Natural killer cell treated with Interleukin-12 subunit alpha and Interleukin-12 subunit beta and Interleukin-15 and Interleukin-18, amount 100 ng/mL, for 72 hours (primary cell): ENCODE measurements around the gene N4BP2L1. TPM values are rescaled to one million over a fixed set of nuclear protein-coding genes. Genes with fewer than 3 reads are reported as not detected.
"Not testable (repeated sequence)": the region's sequence is repeated elsewhere in the genome, so short reads cannot be mapped to it uniquely, and the experiment has no call there.

Experiments used
- ATAC-seq, 2 donors: fragments of 150-1000 bp; cut with Tn5 transposase in 1 of 2; sonication (Bioruptor Pico), chemical (Tn5 transposase) in 1 of 2; 2 replicates each; pipeline ENCODE4 v1.10.0; 2021
- DNase-seq: peaks from one replicate; pipeline ENCODE4 v3.0.0; 2022; ENCODE audit warnings: low spot score
- H3K27ac Mint-ChIP-seq, 2 donors: 1 replicate in 1 of 2; 2 replicates in 1 of 2; pipeline ENCODE4 v1.8.0; 2022; ENCODE audit warnings: mixed read lengths in 2 of 2, mild to moderate bottlenecking in 1 of 2, moderate library complexity in 1 of 2
- H3K27me3 Mint-ChIP-seq, 2 donors: 1 replicate in 1 of 2; 2 replicates in 1 of 2; pipeline ENCODE4 v1.8.0; 2022; ENCODE audit warnings: mixed read lengths in 2 of 2
- H3K36me3 Mint-ChIP-seq: one replicate; pipeline ENCODE4 v1.8.0; 2022; ENCODE audit warnings: mixed read lengths
- H3K4me1 Mint-ChIP-seq, 2 donors: 1 replicate in 1 of 2; 2 replicates in 1 of 2; pipeline ENCODE4 v1.8.0; 2022; ENCODE audit warnings: low read depth in 2 of 2, mixed read lengths in 2 of 2, mild to moderate bottlenecking in 1 of 2
- H3K4me3 Mint-ChIP-seq: one replicate; pipeline ENCODE4 v1.8.0; 2022; ENCODE audit warnings: mixed read lengths
- H3K9me3 Mint-ChIP-seq: 2 replicates; pipeline ENCODE4 v1.8.0; 2022; ENCODE audit warnings: mixed read lengths
- total RNA-seq, 2 donors: library from RNA; stranded (reverse); gene quantifications; one replicate each; pipeline ENCODE4 v1.2.3, GENCODE V29; 2022

N4BP2L1 gene
- total RNA-seq, 2 donors from 2014 or later, result 14.6 to 23.9 TPM

DNA sequence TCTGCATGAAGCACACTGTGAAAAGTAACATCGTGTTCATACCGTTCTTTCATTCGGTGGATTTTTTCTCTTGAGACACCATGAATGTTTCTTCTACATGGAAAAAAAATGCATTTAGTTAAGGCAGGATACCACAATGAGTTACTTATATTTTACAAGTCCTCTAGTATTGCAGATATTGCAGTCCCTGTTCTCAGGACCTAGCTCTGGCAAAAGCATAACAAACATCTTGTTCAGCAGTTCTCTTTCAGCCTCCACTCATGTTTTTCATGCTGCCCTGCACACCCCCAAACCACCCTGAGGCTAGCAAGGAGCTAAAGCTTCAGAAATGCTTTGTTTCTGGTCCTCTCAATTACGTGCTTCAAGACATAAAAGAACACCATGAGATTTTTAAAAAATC is 24.8 kb downstream of the N4BP2L1 start:
- Mint-ChIP-seq H3K27ac (no peak overlapping the region), H3K9me3 (no peaks in the 10 kb centered on the region)

DNA sequence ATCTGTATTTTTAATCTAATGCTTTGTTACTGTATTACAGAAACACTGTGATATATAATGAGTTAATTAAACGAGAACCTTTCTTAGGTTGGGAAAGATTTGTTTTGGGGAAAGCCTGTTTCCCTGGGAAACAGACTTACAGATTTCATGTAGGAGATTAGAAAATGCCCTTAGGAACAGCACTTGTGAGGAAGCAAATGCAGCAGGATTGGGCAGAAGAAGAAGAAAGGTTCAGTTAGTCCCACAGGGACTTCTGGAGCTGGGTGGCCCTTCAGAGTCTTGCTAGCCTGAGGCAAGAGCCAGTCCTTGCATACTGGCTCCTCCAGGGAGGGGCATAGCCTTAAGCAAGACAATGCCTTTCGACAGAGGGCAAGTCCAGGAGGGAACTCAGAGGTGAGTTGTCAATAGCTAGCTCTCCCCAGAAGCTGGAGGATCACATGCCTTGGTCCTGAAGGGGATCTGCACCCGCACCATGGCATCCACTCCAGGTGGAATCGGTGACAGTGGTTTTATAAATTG is 36.8 kb downstream of the N4BP2L1 start:
- H3K4me3 Mint-ChIP-seq, result no peak overlapping the region

More for the DNA sequence above, 24.8 kb downstream of the N4BP2L1 start:
- Mint-ChIP-seq H3K36me3 (peaks cover 26% of the 10 kb centered on the region), H3K4me3 (no peak overlapping the region), H3K27me3 (no peaks in the 10 kb centered on the region), H3K4me1 (peaks cover 1 to 7% of the 10 kb centered on the region in 2 donors)
- DNase-seq (no peak), ATAC-seq (no peak)

DNA sequence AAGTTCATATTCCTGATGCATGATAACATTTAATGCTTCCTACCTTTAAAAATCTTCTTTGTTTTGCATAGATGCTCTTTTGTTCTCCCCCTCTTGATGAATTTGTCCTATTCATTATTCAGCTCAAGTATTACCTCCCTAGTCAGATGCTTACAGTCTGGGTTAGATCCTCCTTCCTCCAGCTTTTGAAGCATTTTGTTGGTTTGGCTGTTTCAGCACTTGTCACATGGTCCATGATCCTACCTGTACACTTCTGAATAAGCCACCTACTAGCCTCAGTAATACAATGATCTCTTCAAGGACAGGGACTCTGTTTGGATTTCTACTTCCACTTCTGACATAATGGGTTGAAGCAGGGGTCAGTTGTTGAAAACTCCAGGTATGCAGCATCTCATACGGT is 37.4 kb downstream of the N4BP2L1 start:
- DNase-seq (no peak), ATAC-seq (no peak)
- no peaks in the 10 kb centered on the region for H3K36me3 Mint-ChIP-seq
- peak overlapping the region; percentile 59 to 61 for H3K27ac Mint-ChIP-seq
- peaks cover 16 to 31% of the 10 kb centered on the region in 2 donors for H3K4me1 Mint-ChIP-seq
- H3K4me3 Mint-ChIP-seq, result peak overlapping the region; percentile 52
- H3K9me3 Mint-ChIP-seq, result no peaks in the 10 kb centered on the region
- H3K27me3 Mint-ChIP-seq, result no peaks in the 10 kb centered on the region

More for the DNA sequence above, 36.8 kb downstream of the N4BP2L1 start:
- Mint-ChIP-seq H3K27ac (peak overlapping the region; percentile 59 to 61), H3K4me1 (peaks cover 16 to 31% of the 10 kb centered on the region in 2 donors), H3K27me3 (no peaks in the 10 kb centered on the region), H3K36me3 (no peaks in the 10 kb centered on the region), H3K9me3 (no peaks in the 10 kb centered on the region)
- no peak for ATAC-seq
- no peak for DNase-seq

DNA sequence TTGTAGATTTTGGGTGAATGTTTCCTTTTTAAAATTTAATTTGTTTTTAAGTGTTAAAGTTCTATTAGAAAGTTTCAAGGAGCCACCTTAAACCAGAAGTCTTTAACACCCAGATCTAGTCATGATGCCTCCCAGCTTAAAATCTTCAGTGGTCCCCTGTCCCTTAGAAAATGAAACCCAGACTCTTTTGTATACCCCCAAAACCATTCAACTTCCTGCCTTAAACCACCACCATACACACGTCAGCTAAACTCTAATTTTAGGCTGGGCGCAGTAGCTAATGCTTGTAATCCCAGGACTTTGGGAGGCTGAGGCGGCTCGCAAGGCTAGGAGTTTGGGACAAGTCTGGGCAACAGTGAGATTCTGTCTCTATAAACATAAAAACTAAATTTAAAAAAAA is 37.9 kb downstream of the N4BP2L1 start:
- DNase-seq (no peak), ATAC-seq (peak in 1 of 2 donors; percentile 90)
- Mint-ChIP-seq H3K4me3 (peak overlapping the region; percentile 52), H3K9me3 (no peaks in the 10 kb centered on the region), H3K4me1 (peaks cover 16 to 31% of the 10 kb centered on the region in 2 donors), H3K27ac (peak overlapping the region; percentile 59 to 61), H3K36me3 (no peaks in the 10 kb centered on the region), H3K27me3 (no peaks in the 10 kb centered on the region)

DNA sequence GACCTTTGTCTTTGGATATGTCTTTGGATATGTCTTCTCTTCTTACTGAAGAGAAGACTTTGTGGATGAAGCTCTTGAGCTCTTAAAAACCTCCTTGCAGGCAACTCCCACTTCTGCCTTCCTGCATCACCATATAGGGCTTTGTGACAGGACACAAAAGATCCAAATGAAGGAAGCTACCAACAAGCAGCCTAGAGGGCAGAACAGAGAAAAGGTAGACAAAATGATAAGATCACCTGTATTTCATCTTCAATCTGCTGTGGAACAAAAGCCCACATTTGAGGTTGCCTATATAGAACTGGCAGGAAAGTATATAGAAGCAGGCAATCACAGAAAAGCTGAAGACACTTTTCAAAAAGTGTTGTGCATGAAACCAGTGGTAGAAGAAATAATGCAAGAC is 42.5 kb downstream of the N4BP2L1 start:
- DNase-seq (no peak), ATAC-seq (no peak)
- H3K4me1 Mint-ChIP-seq, result peaks cover 8 to 18% of the 10 kb centered on the region in 2 donors
- no peaks in the 10 kb centered on the region for H3K36me3 Mint-ChIP-seq
- H3K4me3 Mint-ChIP-seq, result no peak overlapping the region
- no peak overlapping the region for H3K27ac Mint-ChIP-seq
- H3K9me3 Mint-ChIP-seq, result no peaks in the 10 kb centered on the region
- H3K27me3 Mint-ChIP-seq, result no peaks in the 10 kb centered on the region

DNA sequence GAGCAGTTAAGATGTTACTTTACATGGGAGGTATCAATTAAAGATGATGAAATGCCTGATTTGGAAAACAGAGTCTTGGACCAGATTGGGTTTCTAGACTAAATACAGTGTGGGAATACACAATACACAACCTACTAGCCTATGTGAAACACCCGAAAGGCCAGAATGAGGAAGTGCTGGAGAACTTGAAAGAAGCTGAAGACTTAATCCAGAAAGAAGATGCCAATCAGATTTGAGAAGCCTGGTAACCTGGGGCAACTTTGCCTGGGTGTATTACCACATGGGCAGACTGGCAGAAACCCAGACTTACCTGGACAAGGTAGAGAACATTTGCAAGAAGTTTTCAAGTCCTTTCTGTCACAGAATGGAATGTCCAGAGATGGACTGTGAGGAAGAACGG is 43.2 kb downstream of the N4BP2L1 start:
- Mint-ChIP-seq H3K36me3 (no peaks in the 10 kb centered on the region), H3K27ac (no peak overlapping the region)
- ATAC-seq, result no peak

DNA sequence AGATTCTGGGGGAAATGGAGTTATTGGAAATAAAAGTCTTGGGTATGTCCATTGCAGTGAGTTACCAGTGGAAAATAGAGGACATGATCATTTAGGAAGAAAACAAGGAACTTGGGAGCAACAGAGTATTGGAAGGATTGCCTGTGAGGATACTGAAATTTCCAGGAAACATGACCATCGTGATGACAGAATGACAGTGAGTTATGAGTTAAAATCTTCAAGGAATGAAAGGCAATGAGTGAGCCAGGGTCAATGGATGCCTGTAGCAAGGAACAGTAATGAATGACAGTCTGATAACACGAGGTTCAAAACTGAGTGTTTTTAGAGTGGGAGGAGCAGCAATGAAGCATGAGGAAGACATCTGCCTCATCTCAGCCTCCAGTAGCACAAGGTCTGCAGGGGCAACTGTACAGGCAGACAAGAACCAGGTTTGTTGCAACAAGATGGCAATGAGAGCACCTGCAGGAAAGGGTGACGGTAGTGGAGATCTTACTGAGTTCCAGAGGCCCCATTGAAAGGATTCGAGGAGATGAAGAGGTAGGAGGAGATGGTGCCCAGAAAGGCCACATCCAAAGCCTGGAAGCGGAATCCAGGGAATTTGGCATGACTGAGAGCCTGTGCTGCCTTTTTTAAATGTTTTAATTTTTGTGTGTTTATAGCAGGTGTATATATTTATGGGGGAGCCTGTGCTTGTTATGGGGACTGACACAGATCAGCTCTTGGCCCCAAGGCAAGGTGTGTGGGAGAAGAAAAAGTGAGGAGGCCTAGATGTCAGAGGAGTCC is 43.9 kb downstream of the N4BP2L1 start:
- Mint-ChIP-seq H3K27me3 (no peaks in the 10 kb centered on the region), H3K36me3 (no peaks in the 10 kb centered on the region), H3K27ac (no peak overlapping the region), H3K4me3 (no peak overlapping the region), H3K4me1 (peaks cover 3 to 4% of the 10 kb centered on the region in 2 donors), H3K9me3 (no peaks in the 10 kb centered on the region)
- DNase-seq (no peak), ATAC-seq (no peak)

More for the DNA sequence above, 43.2 kb downstream of the N4BP2L1 start:
- DNase-seq, result no peak
- H3K4me3 Mint-ChIP-seq, result no peak overlapping the region
- H3K9me3 Mint-ChIP-seq, result no peaks in the 10 kb centered on the region
- H3K4me1 Mint-ChIP-seq, result peaks cover 3 to 11% of the 10 kb centered on the region in 2 donors
- no peaks in the 10 kb centered on the region for H3K27me3 Mint-ChIP-seq

DNA sequence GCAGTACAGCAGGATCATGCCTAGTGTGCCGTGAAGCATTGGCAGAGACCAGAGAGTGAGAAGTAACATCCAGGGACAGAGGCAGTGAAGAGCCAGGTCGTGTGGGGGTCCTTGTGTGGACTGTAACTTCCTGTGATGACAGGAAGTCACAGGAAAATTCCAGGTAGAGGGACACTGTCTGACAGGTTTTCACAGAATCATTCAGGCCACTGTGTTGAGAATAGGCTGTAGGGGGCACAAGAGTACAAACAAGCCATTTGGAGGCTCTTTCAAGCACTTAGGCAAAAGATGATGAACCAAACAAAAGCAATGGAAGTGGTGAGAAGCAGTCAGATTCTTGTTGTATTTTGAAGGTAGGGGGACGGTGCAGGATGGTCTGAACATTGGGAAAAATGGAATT is 46.4 kb downstream of the N4BP2L1 start:
- Mint-ChIP-seq H3K36me3 (no peaks in the 10 kb centered on the region), H3K27ac (no peak overlapping the region), H3K9me3 (no peaks in the 10 kb centered on the region), H3K4me3 (no peak overlapping the region), H3K4me1 (peaks cover 0 to 1% of the 10 kb centered on the region in 2 donors), H3K27me3 (no peaks in the 10 kb centered on the region)
- no peak for DNase-seq
- ATAC-seq, result peak in 1 of 2 donors; percentile 60

DNA sequence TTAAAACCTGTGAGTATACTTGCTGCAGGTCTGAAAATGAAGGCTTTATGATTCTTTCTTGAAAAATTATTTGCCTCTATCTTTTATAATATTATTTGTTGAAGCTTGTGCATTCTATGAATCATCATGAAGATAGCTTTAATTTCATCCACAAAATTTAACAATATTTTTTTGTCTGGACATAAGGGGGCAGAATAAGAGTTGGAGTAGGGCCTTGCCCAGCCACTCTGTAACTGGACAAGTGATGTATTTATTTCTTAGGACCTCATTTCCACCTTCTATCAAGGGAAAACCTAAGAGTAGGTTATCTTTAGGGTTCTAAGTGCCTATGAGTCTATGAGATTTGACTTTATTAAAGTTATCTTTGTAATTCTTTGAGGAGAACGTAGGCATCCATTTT is 49.9 kb downstream of the N4BP2L1 start:
- DNase-seq, result no peak
- no peak overlapping the region for H3K27ac Mint-ChIP-seq
- no peaks in the 10 kb centered on the region for H3K27me3 Mint-ChIP-seq
- H3K36me3 Mint-ChIP-seq, result no peaks in the 10 kb centered on the region
- peaks cover 0 to 7% of the 10 kb centered on the region in 2 donors for H3K4me1 Mint-ChIP-seq
- no peak overlapping the region for H3K4me3 Mint-ChIP-seq
- ATAC-seq, result no peak
- H3K9me3 Mint-ChIP-seq, result no peaks in the 10 kb centered on the region

DNA sequence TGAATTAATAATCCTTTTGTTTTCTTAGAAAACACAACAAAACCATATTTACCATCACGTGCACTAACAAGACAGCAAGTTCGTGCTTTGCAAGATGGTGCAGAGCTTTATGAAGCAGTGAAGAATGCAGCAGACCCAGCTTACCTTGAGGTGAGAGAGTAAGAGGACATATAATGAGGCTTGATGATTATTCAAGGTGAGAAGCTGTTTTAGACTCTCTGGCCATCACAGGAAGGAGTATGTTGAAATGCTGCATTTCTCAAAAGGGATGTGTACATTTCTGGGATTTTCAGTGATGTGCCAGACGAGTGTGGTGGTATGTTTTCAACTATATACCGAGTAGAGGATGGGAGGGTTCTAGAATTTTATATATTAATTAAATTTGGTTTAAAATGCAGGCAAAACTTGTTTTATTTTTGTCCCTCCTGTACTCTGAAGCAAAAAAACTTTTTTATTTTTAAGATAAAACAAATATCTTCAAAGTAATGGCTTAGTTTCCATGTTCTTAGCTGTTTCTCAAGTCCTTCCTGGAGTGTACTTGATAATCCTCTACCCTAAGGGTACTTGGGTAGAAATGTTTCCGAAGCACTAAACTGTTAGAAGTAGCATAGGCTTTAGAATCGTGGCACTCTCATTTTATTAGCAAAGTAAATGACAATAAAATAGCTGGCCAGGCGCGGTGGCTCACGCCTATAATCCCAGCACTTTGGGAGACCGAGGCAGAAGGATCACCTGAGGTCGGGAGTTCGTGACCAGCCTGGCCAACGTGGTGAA is 51.1 kb downstream of the N4BP2L1 start:
- no peak overlapping the region for H3K27ac Mint-ChIP-seq
- no peak for DNase-seq
- no peak overlapping the region for H3K4me3 Mint-ChIP-seq
- H3K4me1 Mint-ChIP-seq, result peaks cover 0 to 7% of the 10 kb centered on the region in 2 donors
- H3K36me3 Mint-ChIP-seq, result peaks cover 6% of the 10 kb centered on the region
- no peak for ATAC-seq
- H3K27me3 Mint-ChIP-seq, result no peaks in the 10 kb centered on the region
- no peaks in the 10 kb centered on the region for H3K9me3 Mint-ChIP-seq

DNA sequence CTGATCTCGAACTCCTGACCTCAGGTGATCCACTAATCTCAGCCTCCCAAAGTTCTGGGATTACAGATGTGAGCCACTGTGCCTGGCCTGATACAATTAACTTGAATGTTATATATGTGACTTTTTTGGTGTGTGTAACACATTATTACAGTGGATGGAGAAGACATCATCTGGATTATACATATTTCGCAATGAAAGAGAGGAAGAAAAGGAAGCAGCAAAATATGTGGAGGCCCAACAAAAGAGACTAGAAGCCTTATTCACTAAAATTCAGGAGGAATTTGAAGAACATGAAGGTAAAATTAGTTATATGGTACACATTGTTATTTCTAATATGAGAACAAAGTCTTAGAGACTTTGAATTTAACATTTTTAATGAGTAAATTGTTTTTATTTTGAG is 57.1 kb downstream of the N4BP2L1 start:
- no peaks in the 10 kb centered on the region for H3K27me3 Mint-ChIP-seq
- DNase-seq (no peak), ATAC-seq (no peak)
- H3K9me3 Mint-ChIP-seq, result no peaks in the 10 kb centered on the region
- peaks cover 0 to 4% of the 10 kb centered on the region in 2 donors for H3K4me1 Mint-ChIP-seq
- H3K27ac Mint-ChIP-seq, result no peak overlapping the region
- no peak overlapping the region for H3K4me3 Mint-ChIP-seq
- peaks cover 9% of the 10 kb centered on the region for H3K36me3 Mint-ChIP-seq

DNA sequence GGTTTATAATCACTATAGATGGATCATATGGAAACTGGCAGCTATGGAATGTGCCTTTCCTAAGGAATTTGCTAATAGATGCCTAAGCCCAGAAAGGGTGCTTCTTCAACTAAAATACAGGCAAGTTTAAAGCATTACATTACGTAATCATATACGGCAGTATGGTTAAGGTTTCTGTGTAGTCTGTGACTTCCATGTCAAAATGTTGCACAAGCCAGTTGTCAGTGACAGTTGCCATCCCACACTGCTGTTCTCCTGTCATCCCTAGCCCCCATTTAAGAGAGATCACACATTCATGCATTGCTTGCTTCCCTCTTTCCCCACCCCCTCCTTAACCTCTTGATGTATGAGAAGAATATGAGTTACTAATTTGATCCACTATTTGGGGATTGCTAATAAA is 65.4 kb downstream of the N4BP2L1 start:
- Mint-ChIP-seq H3K4me1 (no peaks in the 10 kb centered on the region), H3K4me3 (no peak overlapping the region), H3K9me3 (no peaks in the 10 kb centered on the region), H3K36me3 (no peaks in the 10 kb centered on the region), H3K27me3 (no peaks in the 10 kb centered on the region), H3K27ac (no peak overlapping the region)
- no peak for DNase-seq
- no peak for ATAC-seq

DNA sequence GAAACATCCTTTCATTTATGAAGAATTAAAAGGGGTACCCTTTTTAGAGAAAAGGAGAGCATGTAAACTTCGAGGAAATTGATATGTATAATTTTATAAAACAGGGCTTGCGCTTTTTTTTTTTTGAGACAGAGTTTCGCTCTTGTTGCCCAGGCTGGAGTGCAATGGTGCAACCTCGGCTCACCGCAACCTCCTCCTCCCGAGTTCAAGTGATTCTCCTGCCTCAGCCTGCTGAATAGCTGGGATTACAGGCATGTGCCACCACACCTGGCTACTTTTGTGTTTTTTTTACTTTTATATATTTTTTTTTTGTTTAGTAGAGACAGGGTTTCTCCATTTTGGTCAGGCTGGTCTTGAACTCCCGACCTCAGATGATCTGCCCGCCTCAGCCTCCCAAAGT is 72.0 kb downstream of the N4BP2L1 start:
- ATAC-seq, H3K9me3 Mint-ChIP-seq, DNase-seq, H3K27ac Mint-ChIP-seq, H3K4me3 Mint-ChIP-seq, H3K4me1 Mint-ChIP-seq, H3K27me3 Mint-ChIP-seq, H3K36me3 Mint-ChIP-seq: not testable (repeated sequence)

DNA sequence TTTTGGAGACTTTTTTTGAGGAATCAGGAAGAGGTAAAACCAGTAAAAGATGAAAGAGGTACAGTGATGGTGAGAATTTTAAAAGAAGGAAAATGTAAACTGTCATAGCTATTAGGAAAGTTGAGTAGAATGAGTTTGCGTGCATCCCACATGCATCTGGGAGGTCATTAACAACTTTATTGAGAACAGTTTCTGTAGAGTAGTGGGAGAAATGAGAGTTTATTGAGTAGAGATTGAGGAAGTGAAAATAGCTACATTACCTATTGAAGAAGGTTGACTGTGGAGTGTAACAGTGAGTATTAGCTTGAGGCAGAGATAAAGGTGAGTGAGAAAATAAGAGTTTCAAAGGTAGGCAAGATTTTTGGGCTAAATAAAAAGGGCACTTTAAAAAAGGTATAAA is 73.9 kb downstream of the N4BP2L1 start:
- Mint-ChIP-seq H3K9me3 (no peaks in the 10 kb centered on the region), H3K4me1 (peaks cover 10 to 13% of the 10 kb centered on the region in 2 donors), H3K4me3 (no peak overlapping the region)

More for the DNA sequence above, 73.9 kb downstream of the N4BP2L1 start:
- ATAC-seq, result no peak
- Mint-ChIP-seq H3K27me3 (no peaks in the 10 kb centered on the region), H3K27ac (no peak overlapping the region), H3K36me3 (peaks cover 9% of the 10 kb centered on the region)
- DNase-seq, result no peak
